ENCODE data around the gene ARHGAP30.

ARHGAP30 gene

GRCh38 chr1:161008869-161009510 is 60.7 kb downstream of the ARHGAP30 start:
- DNase-seq: no peak

- DNase-seq: no peak
Measured at GRCh38 chr1:161007369-161007768, 62.3 kb downstream of the ARHGAP30 start.

DNA sequence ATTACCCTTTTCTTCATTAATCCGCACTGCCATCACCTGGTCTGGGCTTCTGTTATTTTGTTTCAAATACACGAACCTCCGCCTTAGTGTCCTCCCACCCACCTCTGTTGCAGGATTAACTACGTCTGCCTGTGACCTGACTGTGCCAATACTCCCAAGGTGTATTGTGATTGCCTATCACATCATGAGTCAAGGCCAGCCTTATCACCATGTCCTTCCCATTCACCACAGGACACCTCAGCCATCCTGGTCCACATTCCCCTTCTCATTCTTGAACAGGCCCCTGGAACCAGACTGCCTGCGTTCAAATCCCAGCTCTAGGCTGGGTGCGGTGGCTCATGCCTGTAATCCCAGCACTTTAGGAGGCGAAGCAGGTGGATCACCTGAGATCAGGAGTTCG is 63.1 kb downstream of the ARHGAP30 start:
- no peak for DNase-seq

- DNase-seq: no peak
Measured at GRCh38 chr1:161001525-161001924, 68.2 kb downstream of the ARHGAP30 start.

DNA sequence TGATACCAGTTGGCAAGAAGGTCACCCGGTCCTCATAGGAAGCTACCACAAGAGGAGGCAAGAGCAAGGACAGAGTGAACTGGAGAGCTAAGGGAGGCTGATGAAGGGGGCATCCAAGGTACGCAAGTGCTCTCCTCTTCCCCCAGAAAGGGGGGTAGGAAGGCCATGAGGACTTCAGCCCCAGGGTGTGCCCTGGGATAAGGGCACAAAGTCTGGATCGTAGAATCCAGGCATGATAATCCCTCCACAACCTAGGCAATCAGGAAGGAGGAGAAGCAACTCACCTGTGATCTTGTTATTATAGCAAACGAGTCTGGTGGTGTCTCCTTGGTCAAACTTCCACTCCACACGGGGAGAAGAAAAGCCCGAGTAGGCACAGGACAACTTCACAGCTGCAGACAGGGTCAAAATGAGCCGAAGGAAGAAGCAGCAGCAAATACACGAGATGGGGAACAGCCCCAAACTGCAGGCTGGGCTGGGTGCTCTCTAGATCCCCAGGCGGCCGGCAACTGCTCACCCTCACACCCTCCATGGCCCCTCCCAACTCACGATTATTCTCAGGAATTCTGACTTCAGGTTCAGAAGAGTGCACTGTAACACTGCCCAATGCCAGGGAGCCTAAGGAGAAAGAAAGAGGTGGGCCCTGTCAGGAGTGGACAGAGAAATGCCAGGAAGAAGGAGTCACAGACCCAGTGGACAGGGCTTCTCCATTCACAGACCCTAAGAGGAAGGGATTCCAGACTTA is 68.8 kb downstream of the ARHGAP30 start:
- no peak for DNase-seq

DNA sequence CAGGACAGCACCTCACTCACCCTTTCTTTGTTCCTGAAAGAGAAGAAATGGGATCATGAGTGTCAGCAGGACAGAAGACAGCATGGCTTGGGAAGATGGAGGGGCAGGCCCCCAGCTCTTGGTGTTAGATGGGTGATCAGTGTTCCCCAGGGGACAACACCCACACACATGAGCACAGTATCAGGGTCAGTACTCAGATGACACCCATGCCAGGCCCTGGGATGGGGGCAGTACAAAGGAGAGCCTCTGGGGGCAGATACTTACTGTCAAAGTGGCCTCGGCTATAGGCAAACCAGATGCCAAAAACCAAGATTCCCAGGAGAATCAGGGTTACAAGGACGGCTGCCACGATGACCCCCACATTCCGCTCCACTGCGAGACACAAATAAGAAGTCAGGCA is 70.3 kb downstream of the ARHGAP30 start:
- no peak for DNase-seq

DNA sequence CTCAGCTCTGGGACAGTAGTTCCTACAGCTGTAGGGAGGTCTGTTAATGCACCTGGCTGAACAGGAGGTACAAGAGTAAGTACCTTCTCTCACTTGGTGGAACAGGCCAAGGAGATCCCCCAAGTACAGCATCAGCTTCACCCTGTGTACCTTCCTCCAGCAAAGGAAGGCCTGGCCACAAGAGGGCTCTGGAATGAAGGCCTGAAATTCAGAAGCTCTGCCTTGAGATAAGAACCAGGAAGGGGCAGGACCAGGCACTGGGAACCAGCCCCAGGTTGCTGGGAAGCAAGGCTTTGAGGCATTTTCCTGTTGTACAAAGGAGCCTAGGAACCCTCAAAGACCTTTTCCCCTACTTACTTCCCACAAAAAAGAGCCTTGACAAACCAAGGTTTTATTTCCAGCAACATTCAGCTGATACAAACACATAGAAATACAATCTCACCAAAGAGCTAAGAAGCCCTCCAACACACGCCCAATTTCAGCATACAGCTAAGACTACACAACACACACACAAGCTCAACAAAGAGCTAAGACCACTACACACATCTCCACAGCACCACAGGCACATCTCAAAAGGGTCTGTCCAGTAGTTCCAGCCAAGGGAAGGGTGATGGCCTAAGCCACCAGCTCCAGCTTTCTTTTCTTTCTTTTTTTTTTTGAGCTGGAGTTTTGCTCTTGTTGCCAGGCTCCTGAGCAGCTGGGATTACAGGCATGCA is 72.2 kb downstream of the ARHGAP30 start:
- peak; percentile 55 to 67 for DNase-seq
